Neuronal stem cell (in vitro differentiated cells): ENCODE results near the gene SLX9.
A peak's percentile ranks its signal among the peaks of the same experiment; 100 is the strongest.
"Not testable (repeated sequence)": the region's sequence is repeated elsewhere in the genome, so short reads cannot be mapped to it uniquely, and the experiment has no call there.

Source experiments
- DNase-seq: peaks from one replicate; pipeline ENCODE4 v3.0.0-alpha.2; 2013; ENCODE audit warnings: low spot score
- H2AFZ ChIP-seq: one replicate; pipeline ENCODE4 v1.6.1; 2013; ENCODE audit warnings: mild to moderate bottlenecking, low read length, inconsistent platforms
- H2AK5ac ChIP-seq: 2 replicates; pipeline ENCODE4 v1.6.1; 2013; ENCODE audit warnings: low read depth, mild to moderate bottlenecking, inconsistent platforms, low read length, moderate library complexity, mixed read lengths
- H2BK120ac ChIP-seq: 2 replicates; pipeline ENCODE4 v1.6.1; 2013; ENCODE audit warnings: low read depth, mild to moderate bottlenecking, inconsistent platforms, low read length, moderate library complexity, mixed read lengths
- H2BK12ac ChIP-seq: one replicate; pipeline ENCODE4 v1.6.1; 2013; ENCODE audit warnings: low read length, inconsistent platforms
- H2BK15ac ChIP-seq: 2 replicates; pipeline ENCODE4 v1.6.1; 2013; ENCODE audit warnings: mild to moderate bottlenecking, low read length, inconsistent platforms, mixed read lengths
- H2BK5ac ChIP-seq: one replicate; pipeline ENCODE4 v1.6.1; 2013; ENCODE audit warnings: inconsistent platforms, mild to moderate bottlenecking, low read length, moderate library complexity
- H3K14ac ChIP-seq: one replicate; pipeline ENCODE4 v1.6.1; 2013; ENCODE audit warnings: low read length, inconsistent platforms
- H3K18ac ChIP-seq: 2 replicates; pipeline ENCODE4 v1.6.1; 2013; ENCODE audit warnings: low read length, inconsistent platforms
- H3K23ac ChIP-seq: 2 replicates; pipeline ENCODE4 v1.6.1; 2013; ENCODE audit warnings: low read depth, mild to moderate bottlenecking, mixed read lengths, low read length, inconsistent platforms; ENCODE audit not compliant: poor library complexity
- H3K27ac ChIP-seq: replicated peaks from 3 replicates; pipeline ENCODE4 v1.5.1; 2013; ENCODE audit warnings: low read length, inconsistent platforms
- H3K27me3 ChIP-seq, 3 experiments: 2 replicates each; pipeline ENCODE4 v1.6.1; 2013; ENCODE audit warnings: low read length in 3 of 3, mild to moderate bottlenecking in 2 of 3, inconsistent platforms in 1 of 3, low read depth in 1 of 3, mixed read lengths in 1 of 3, moderate library complexity in 1 of 3; ENCODE audit not compliant: control insufficient read depth in 3 of 3, insufficient read depth in 3 of 3
- H3K36me3 ChIP-seq, 2 donors: replicated peaks in 1 of 2; 2 replicates each; pipeline ENCODE4 v1.6.1; 2013; ENCODE audit warnings: low read length in 2 of 2; ENCODE audit not compliant: control insufficient read depth in 2 of 2, insufficient read depth in 2 of 2
- H3K4ac ChIP-seq: 2 replicates; pipeline ENCODE4 v1.6.1; 2013; ENCODE audit warnings: inconsistent platforms, mild to moderate bottlenecking, low read length, moderate library complexity
- H3K4me1 ChIP-seq, 2 donors: 1 replicate in 1 of 2; 2 replicates in 1 of 2; pipeline ENCODE4 v1.6.1; 2013; ENCODE audit warnings: low read length in 2 of 2, low read depth in 1 of 2; ENCODE audit not compliant: control insufficient read depth in 2 of 2, insufficient read depth in 1 of 2
- H3K4me2 ChIP-seq: one replicate; pipeline ENCODE4 v1.6.1; 2013; ENCODE audit warnings: mild to moderate bottlenecking, low read length, inconsistent platforms; ENCODE audit not compliant: insufficient read depth, poor library complexity, severe bottlenecking
- H3K4me3 ChIP-seq, 2 donors: 2 replicates each; pipeline ENCODE4 v1.5.1; 2013; ENCODE audit warnings: low read length in 2 of 2, mild to moderate bottlenecking in 2 of 2, inconsistent platforms in 1 of 2, moderate library complexity in 1 of 2
- H3K79me1 ChIP-seq: one replicate; pipeline ENCODE4 v1.6.1; 2013; ENCODE audit warnings: low read depth, mild to moderate bottlenecking, inconsistent platforms, low read length, moderate library complexity
- H3K9ac ChIP-seq: one replicate; pipeline ENCODE4 v1.6.1; 2013; ENCODE audit warnings: mild to moderate bottlenecking, low read depth, low read length, inconsistent platforms; ENCODE audit not compliant: poor library complexity
- H3K9me3 ChIP-seq, 2 donors: replicated peaks in 1 of 2; 2 replicates each; pipeline versions ENCODE3 to v1.6.1; 2013; ENCODE audit warnings: low read length in 2 of 2, mild to moderate bottlenecking in 2 of 2, inconsistent platforms in 1 of 2, low read depth in 1 of 2, mixed read lengths in 1 of 2, moderate library complexity in 1 of 2; ENCODE audit not compliant: control insufficient read depth in 2 of 2, insufficient read depth in 1 of 2
- H4K8ac ChIP-seq: one replicate; pipeline ENCODE4 v1.6.1; 2013; ENCODE audit warnings: low read depth, mild to moderate bottlenecking, inconsistent platforms, low read length, moderate library complexity
- H4K91ac ChIP-seq: one replicate; pipeline ENCODE4 v1.6.1; 2013; ENCODE audit warnings: low read length, low read depth, mild to moderate bottlenecking, inconsistent platforms; ENCODE audit not compliant: poor library complexity
- WGBS, 2 donors: extraction: QIAGEN DNeasy Blood & Tissue Kit; methylation state at CpG; one replicate each; pipeline ENCODE4 v1.1.7; 2013; ENCODE audit warnings: missing lambda C conversion rate in 2 of 2, mixed read lengths in 1 of 2; ENCODE audit not compliant: insufficient read length in 2 of 2, insufficient replicate concordance in 1 of 2; ENCODE audit errors: extremely low coverage in 2 of 2; 5-methylcytosine and 5-hydroxymethylcytosine counted together

SLX9 gene

GRCh38 chr21:44912506-44913412 lies 27.1 kb upstream of the SLX9 start:
- H4K8ac ChIP-seq, H3K79me1 ChIP-seq, H3K36me3 ChIP-seq, H3K9me3 ChIP-seq, H3K27ac ChIP-seq, H3K4me1 ChIP-seq, H2AFZ ChIP-seq, H3K4me3 ChIP-seq, H3K4ac ChIP-seq, H3K4me2 ChIP-seq, H2BK120ac ChIP-seq, H3K9ac ChIP-seq, DNase-seq, H2BK5ac ChIP-seq, H4K91ac ChIP-seq: not testable (repeated sequence)
- H2BK15ac ChIP-seq = peak overlapping the region; percentile 84
- H3K27me3 ChIP-seq = peaks cover 2 to 60% (median 39%) of the 10 kb centered on the region in 3 experiments
- peak overlapping the region; percentile 78 for H3K18ac ChIP-seq
- peak overlapping the region; percentile 8 for H3K14ac ChIP-seq
- H3K23ac ChIP-seq = peak overlapping the region; percentile 68
- H2AK5ac ChIP-seq = peak overlapping the region; percentile 89
- WGBS, 2 donors = no CpG with 5 or more reads among the region's 25 CpGs
- peak overlapping the region; percentile 36 for H2BK12ac ChIP-seq

- no peak overlapping the region for H3K4ac ChIP-seq
- peak overlapping the region; percentile 56 for H3K14ac ChIP-seq
- no peaks in the 10 kb centered on the region for H3K9me3 ChIP-seq
- H3K4me2 ChIP-seq = no peak overlapping the region
- no peak overlapping the region for H4K8ac ChIP-seq
- no peak overlapping the region for H3K9ac ChIP-seq
- H3K27me3 ChIP-seq = peaks cover 4 to 61% (median 42%) of the 10 kb centered on the region in 3 experiments
- no peak for DNase-seq
- peak overlapping the region; percentile 75 for H2BK12ac ChIP-seq
- H3K36me3 ChIP-seq = no peaks in the 10 kb centered on the region
- no peak overlapping the region for H3K27ac ChIP-seq
- H3K23ac ChIP-seq = peak overlapping the region; percentile 68
- no peak overlapping the region for H4K91ac ChIP-seq
- H2AK5ac ChIP-seq = peak overlapping the region; percentile 89
- H3K79me1 ChIP-seq = no peaks in the 10 kb centered on the region
- H2BK5ac ChIP-seq = peak overlapping the region; percentile 20
- no peak overlapping the region for H2BK120ac ChIP-seq
- no peak overlapping the region for H2AFZ ChIP-seq
- no peak overlapping the region for H3K4me3 ChIP-seq
- peak overlapping the region; percentile 84 for H2BK15ac ChIP-seq
- peaks cover 0 to 3% of the 10 kb centered on the region in 2 donors for H3K4me1 ChIP-seq
- WGBS, 2 donors = no CpG with 5 or more reads among the region's 7 CpGs
- H3K18ac ChIP-seq = peak overlapping the region; percentile 78
Measured at GRCh38 chr21:44913425-44914175, 26.2 kb upstream of the SLX9 start.

DNA sequence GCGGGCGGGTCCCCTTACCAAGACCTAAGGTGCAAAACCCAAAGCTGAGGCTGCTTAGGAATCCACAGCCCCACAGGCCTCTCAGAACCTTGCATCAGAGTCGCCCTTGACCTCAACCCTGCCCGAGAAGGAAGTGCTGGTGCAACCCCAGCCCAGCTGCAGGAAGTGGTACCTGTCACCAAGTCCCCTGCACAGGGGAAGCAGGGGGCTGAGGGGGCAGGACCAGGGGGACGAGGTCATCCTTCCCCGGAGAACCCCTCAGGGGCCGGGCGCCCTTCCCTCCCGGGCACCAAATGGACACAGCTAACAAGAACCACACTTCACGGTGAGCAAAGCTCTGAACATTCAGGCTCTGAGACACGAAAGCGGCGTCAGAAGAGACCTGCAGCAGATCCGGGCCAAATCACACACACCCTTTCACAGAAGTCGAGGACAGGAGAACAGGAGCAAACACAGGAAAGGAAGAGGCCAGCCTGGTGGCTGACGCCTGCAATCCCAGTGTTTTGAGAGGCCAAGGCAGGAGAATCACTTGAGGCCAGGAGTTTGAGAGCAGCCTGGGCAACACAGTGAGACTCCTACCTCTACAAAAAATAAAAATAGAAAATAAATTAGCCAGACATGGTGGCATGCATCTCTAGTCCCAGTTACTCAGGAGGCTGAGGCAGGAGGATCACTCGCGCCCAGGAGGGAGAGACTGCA lies 25.5 kb upstream of the SLX9 start:
- peak overlapping the region; percentile 2 for H2AK5ac ChIP-seq
- H2BK5ac ChIP-seq = peak overlapping the region; percentile 20
- no peak overlapping the region for H3K9ac ChIP-seq
- no peak overlapping the region for H3K23ac ChIP-seq
- H3K27me3 ChIP-seq = peaks cover 7 to 60% (median 42%) of the 10 kb centered on the region in 3 experiments
- H3K4me2 ChIP-seq = no peak overlapping the region
- peak overlapping the region; percentile 58 for H2BK12ac ChIP-seq
- no peak overlapping the region for H4K91ac ChIP-seq
- no peaks in the 10 kb centered on the region for H3K9me3 ChIP-seq
- no peaks in the 10 kb centered on the region for H3K36me3 ChIP-seq
- no peak for DNase-seq
- no peak overlapping the region for H3K4me3 ChIP-seq
- H3K14ac ChIP-seq = peak overlapping the region; percentile 56
- H3K4ac ChIP-seq = no peak overlapping the region
- H2BK120ac ChIP-seq = no peak overlapping the region
- no CpG with 5 or more reads among the region's 18 CpGs for WGBS, 2 donors
- no peaks in the 10 kb centered on the region for H3K79me1 ChIP-seq
- H3K27ac ChIP-seq = no peak overlapping the region
- no peak overlapping the region for H4K8ac ChIP-seq
- peak overlapping the region; percentile 77 for H3K18ac ChIP-seq
- H2BK15ac ChIP-seq = peak overlapping the region; percentile 0
- no peak overlapping the region for H2AFZ ChIP-seq
- H3K4me1 ChIP-seq = peaks cover 0 to 3% of the 10 kb centered on the region in 2 donors
